ENCODE results near the gene RHEB. TPM values are rescaled to one million over a fixed set of nuclear protein-coding genes. Genes with fewer than 3 reads are reported as not detected.

The RHEB gene
- total and polyA plus RNA-seq, 2 donors (not counting 3 experiments of a cell fraction or from before 2014, with no cell fraction given), result 59.4 to 108 TPM

GRCh38 chr7:151552352-151553028, 32.8 kb upstream of the RHEB start:
- no peaks in the 10 kb centered on the region for H3K9me1 ChIP-seq (replicated peaks; ENCODE audit: control insufficient read depth, extremely low read depth, insufficient read depth, low read length)
- ChIA-PET CTCF (interaction anchor here (1.2 to 1.4 kb wide), 6 partner anchors 9 to 230 kb away, joined by 3 to 6 read pairs (median 4); partner anchors contain the start of gene RHEB), POLR2A (no interaction called here)
- H3K79me2 ChIP-seq (ENCODE audit: control insufficient read depth, insufficient read depth, low read length), result no peaks in the 10 kb centered on the region
- no peak overlapping the region for H3K4me3 ChIP-seq (replicated peaks in 1 of 3; ENCODE audit: insufficient read depth in 1 of 3, low read depth in 1 of 3, low read length in 3 of 3)
- no peaks in the 10 kb centered on the region for H3K36me3 ChIP-seq (ENCODE audit: control insufficient read depth in 2 of 2, extremely low read depth in 1 of 2, insufficient read depth in 2 of 2, low read length in 2 of 2)
- no peak overlapping the region for H2AFZ ChIP-seq (ENCODE audit: low read depth, low read length)
- H3K27me3 ChIP-seq (ENCODE audit: control insufficient read depth in 2 of 2, insufficient read depth in 2 of 2, low read length in 2 of 2), result peaks cover 1 to 3% of the 10 kb centered on the region in 2 experiments
- no peak for FAIRE-seq
- intact Hi-C loops (cut with micrococcal nuclease) (no loop called here), dilution Hi-C loops (cut with MboI; ENCODE audit: extremely low pct_ligation_motif_present, low sequenced_read_pairs) (no loop called here)
- BruUV-seq (replicated peaks), result no TSS peak
- no peaks in the 10 kb centered on the region for H3K4me1 ChIP-seq (ENCODE audit: control insufficient read depth, extremely low read depth, insufficient read depth, low read length)
- no peak overlapping the region for H3K9ac ChIP-seq (replicated peaks; ENCODE audit: extremely low read depth, insufficient read depth, low read length)
- H3K9me3 ChIP-seq (replicated peaks; ENCODE audit: control insufficient read depth, insufficient read depth, low read length), result no peaks in the 10 kb centered on the region
- H4K20me1 ChIP-seq (replicated peaks; ENCODE audit: control insufficient read depth, extremely low read depth, insufficient read depth, low read length), result no peaks in the 10 kb centered on the region
- no peak overlapping the region for H3K27ac ChIP-seq (ENCODE audit: insufficient read depth, low read depth, low read length)
- no peak for DNase-seq (ENCODE audit: low read depth, low spot score)
- H3K4me2 ChIP-seq (ENCODE audit: insufficient read depth, low read length), result no peak overlapping the region
- TF ChIP-seq POLR2AphosphoS5 (IDR thresholded peaks at IDR 0.05; ENCODE audit: insufficient read depth, low read depth, low read length), result no peak
- no peak for TF ChIP-seq GATA2 (IDR thresholded peaks at IDR 0.05; ENCODE audit: insufficient read depth, insufficient read length, low read depth, low read length)
- TF ChIP-seq POLR2A (IDR thresholded peaks at IDR 0.05; ENCODE audit: low read depth, low read length), result no peak
- TF ChIP-seq, protein P1, sequence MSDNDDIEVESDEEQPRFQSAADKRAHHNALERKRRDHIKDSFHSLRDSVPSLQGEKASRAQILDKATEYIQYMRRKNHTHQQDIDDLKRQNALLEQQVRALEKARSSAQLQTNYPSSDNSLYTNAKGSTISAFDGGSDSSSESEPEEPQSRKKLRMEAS (IDR thresholded peaks at IDR 0.05; ENCODE audit: insufficient read depth, insufficient read length), result no peak
- TF ChIP-seq EZH2 (IDR thresholded peaks at IDR 0.05; ENCODE audit: borderline replicate concordance, low read depth, low read length, severe bottlenecking), result no peak
- no peak for TF ChIP-seq JUN (IDR thresholded peaks at IDR 0.05; ENCODE audit: borderline replicate concordance, insufficient read depth, insufficient read length, low read depth)
- TF ChIP-seq MYC (IDR thresholded peaks at IDR 0.05; ENCODE audit: low read depth, low read length), result no peak
- no peak for TF ChIP-seq FOS (IDR thresholded peaks at IDR 0.05; ENCODE audit: borderline replicate concordance, insufficient read depth, low read length)
- TF ChIP-seq CTCF (IDR thresholded peaks at IDR 0.05; ENCODE audit: extremely low read depth in 1 of 2, insufficient read depth in 1 of 2, low read depth in 1 of 2, low read length in 2 of 2), result no peak

Data from endothelial cell of umbilical vein (primary cell).